IMR-90 (cell line): Measurements from ENCODE around the gene ARHGAP35. TPM values are rescaled to one million over a fixed set of nuclear protein-coding genes. Genes with fewer than 3 reads are reported as not detected.

Experiments
- FOS ChIP-seq: fragments of 150-350 bp; IDR thresholded peaks from 2 replicates; pipeline ENCODE4 v1.6.1; 2016; ENCODE audit warnings: low read depth, low read length
- polyA plus RNA-seq, 3 experiments: library from polyadenylated mRNA; depleted of rRNA; stranded (reverse); fragments of >200 nt; gene quantifications; 2 replicates each; pipeline ENCODE4 v1.2.3, GENCODE V29; 2012; ENCODE audit warnings: low replicate concordance in 1 of 3
- total RNA-seq: library from RNA; depleted of rRNA; stranded (reverse); fragments of >200 nt; gene quantifications from 2 replicates; pipeline ENCODE4 v1.2.3, GENCODE V29; 2012
- TF ChIP-seq, protein P1 (sequence below): fragments of 150-350 bp; IDR thresholded peaks from 2 replicates; pipeline ENCODE4 v1.6.1; 2016; ENCODE audit warnings: low read depth, mild to moderate bottlenecking, low read length, moderate library complexity, borderline replicate concordance

Gene ARHGAP35
- total and polyA plus RNA-seq, 2 of the 4 experiments (the other 2 are of a cell fraction): 16.4 to 29.0 TPM

DNA sequence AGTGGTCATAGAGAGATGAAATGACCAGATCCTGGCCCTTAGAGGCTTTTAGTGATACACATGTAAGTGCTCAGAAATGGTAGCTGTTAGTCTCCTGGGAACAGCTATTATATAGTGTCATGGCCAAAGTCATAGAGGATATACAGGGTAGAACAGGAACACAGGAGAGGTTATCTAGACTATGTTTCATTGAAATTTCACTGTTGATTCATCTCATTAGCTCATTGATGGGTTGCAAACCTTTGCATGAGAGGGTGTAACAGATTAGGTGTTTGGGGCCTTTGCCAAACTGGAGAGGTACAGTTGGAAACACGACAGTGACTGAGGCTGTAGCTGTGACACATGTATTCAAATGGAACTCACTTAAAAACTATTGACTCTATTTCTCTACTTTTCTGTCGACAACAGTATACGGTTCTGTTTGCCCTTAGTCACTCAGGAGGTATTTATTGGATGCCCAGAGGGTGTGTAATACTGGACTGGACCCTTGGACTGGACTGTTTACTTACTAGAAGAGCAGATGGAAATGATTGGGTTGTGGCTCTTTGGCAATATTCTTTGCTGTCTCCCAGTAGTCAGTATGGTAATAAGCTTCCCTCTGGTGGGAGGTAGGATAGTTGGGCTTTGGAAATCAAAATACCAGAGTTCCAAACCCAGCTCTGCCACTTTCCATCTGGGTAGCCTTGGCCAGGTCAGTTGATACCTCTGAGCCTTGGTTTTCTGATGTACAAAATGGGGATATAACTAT, 29.8 kb downstream of the ARHGAP35 start (continued):
- TF ChIP-seq, protein P1, sequence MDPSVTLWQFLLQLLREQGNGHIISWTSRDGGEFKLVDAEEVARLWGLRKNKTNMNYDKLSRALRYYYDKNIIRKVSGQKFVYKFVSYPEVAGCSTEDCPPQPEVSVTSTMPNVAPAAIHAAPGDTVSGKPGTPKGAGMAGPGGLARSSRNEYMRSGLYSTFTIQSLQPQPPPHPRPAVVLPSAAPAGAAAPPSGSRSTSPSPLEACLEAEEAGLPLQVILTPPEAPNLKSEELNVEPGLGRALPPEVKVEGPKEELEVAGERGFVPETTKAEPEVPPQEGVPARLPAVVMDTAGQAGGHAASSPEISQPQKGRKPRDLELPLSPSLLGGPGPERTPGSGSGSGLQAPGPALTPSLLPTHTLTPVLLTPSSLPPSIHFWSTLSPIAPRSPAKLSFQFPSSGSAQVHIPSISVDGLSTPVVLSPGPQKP: no peak
- peak; percentile 62 for TF ChIP-seq FOS
